ENCODE measurements around the gene ALDH1B1. TPM values are rescaled to one million over a fixed set of nuclear protein-coding genes. Genes with fewer than 3 reads are reported as not detected.
"Not testable (repeated sequence)": the region's sequence is repeated elsewhere in the genome, so short reads cannot be mapped to it uniquely, and the experiment has no call there.

The ALDH1B1 gene
- total RNA-seq, 1 donor from 2014 or later = 10.5 TPM

- no peak for TF ChIP-seq CTCF (IDR thresholded peaks at IDR 0.05)
- Mint-ChIP-seq H3K4me1 (ENCODE audit: unreplicated experiment) (peaks cover 19% of the 10 kb centered on the region), H3K27me3 (ENCODE audit: unreplicated experiment) (no peaks in the 10 kb centered on the region), H3K9me3 (ENCODE audit: unreplicated experiment) (no peaks in the 10 kb centered on the region), H3K36me3 (ENCODE audit: unreplicated experiment) (peaks cover 17% of the 10 kb centered on the region), H3K4me3 (ENCODE audit: unreplicated experiment) (peak overlapping the region; percentile 79), H3K27ac (ENCODE audit: unreplicated experiment) (peak overlapping the region; percentile 83)
- no peak for DNase-seq (ENCODE audit: extremely low spot score, unreplicated experiment)
Observed at GRCh38 chr9:38393128-38393796, 760 bp downstream of the ALDH1B1 start.

- no peaks in the 10 kb centered on the region for H3K27me3 Mint-ChIP-seq (ENCODE audit: unreplicated experiment)
- TF ChIP-seq CTCF (IDR thresholded peaks at IDR 0.05) = no peak
- no peak for DNase-seq (ENCODE audit: extremely low spot score, unreplicated experiment)
- H3K4me1 Mint-ChIP-seq (ENCODE audit: unreplicated experiment) = peaks cover 19% of the 10 kb centered on the region
- H3K4me3 Mint-ChIP-seq (ENCODE audit: unreplicated experiment) = no peak overlapping the region
- peaks cover 17% of the 10 kb centered on the region for H3K36me3 Mint-ChIP-seq (ENCODE audit: unreplicated experiment)
- no peak overlapping the region for H3K27ac Mint-ChIP-seq (ENCODE audit: unreplicated experiment)
- H3K9me3 Mint-ChIP-seq (ENCODE audit: unreplicated experiment) = no peaks in the 10 kb centered on the region
Observed at GRCh38 chr9:38394416-38394815, 1.9 kb downstream of the ALDH1B1 start.

GRCh38 chr9:38395653-38396370 lies 3.3 kb downstream of the ALDH1B1 start:
- H3K27me3 Mint-ChIP-seq (ENCODE audit: unreplicated experiment) = no peaks in the 10 kb centered on the region
- H3K9me3 Mint-ChIP-seq (ENCODE audit: unreplicated experiment) = no peaks in the 10 kb centered on the region
- H3K36me3 Mint-ChIP-seq (ENCODE audit: unreplicated experiment) = peaks cover 17% of the 10 kb centered on the region
- peaks cover 17% of the 10 kb centered on the region for H3K4me1 Mint-ChIP-seq (ENCODE audit: unreplicated experiment)
- H3K4me3 Mint-ChIP-seq (ENCODE audit: unreplicated experiment) = no peak overlapping the region
- DNase-seq (ENCODE audit: extremely low spot score, unreplicated experiment) = no peak
- TF ChIP-seq CTCF (IDR thresholded peaks at IDR 0.05) = no peak
- no peak overlapping the region for H3K27ac Mint-ChIP-seq (ENCODE audit: unreplicated experiment)

- no peak overlapping the region for H3K27ac Mint-ChIP-seq (ENCODE audit: unreplicated experiment)
- H3K36me3 Mint-ChIP-seq (ENCODE audit: unreplicated experiment) = peaks cover 17% of the 10 kb centered on the region
- DNase-seq (ENCODE audit: extremely low spot score, unreplicated experiment) = no peak
- no peak overlapping the region for H3K4me3 Mint-ChIP-seq (ENCODE audit: unreplicated experiment)
- H3K4me1 Mint-ChIP-seq (ENCODE audit: unreplicated experiment) = peaks cover 17% of the 10 kb centered on the region
- no peaks in the 10 kb centered on the region for H3K9me3 Mint-ChIP-seq (ENCODE audit: unreplicated experiment)
- TF ChIP-seq CTCF (IDR thresholded peaks at IDR 0.05) = no peak
- peaks cover 1% of the 10 kb centered on the region for H3K27me3 Mint-ChIP-seq (ENCODE audit: unreplicated experiment)
Observed at GRCh38 chr9:38396371-38396671, 3.8 kb downstream of the ALDH1B1 start.

GRCh38 chr9:38399191-38399590 lies 6.7 kb downstream of the ALDH1B1 start:
- H3K27ac Mint-ChIP-seq (ENCODE audit: unreplicated experiment); H3K9me3 Mint-ChIP-seq (ENCODE audit: unreplicated experiment): not testable (repeated sequence)
- peaks cover 17% of the 10 kb centered on the region for H3K27me3 Mint-ChIP-seq (ENCODE audit: unreplicated experiment)

More at GRCh38 chr9:38399191-38399590, 6.7 kb downstream of the ALDH1B1 start:
- DNase-seq (ENCODE audit: extremely low spot score, unreplicated experiment); H3K4me3 Mint-ChIP-seq (ENCODE audit: unreplicated experiment); H3K4me1 Mint-ChIP-seq (ENCODE audit: unreplicated experiment): not testable (repeated sequence)
- H3K36me3 Mint-ChIP-seq (ENCODE audit: unreplicated experiment) = peaks cover 17% of the 10 kb centered on the region
